OCI-LY3 (cell line): ENCODE results near the gene LHPP.
"Not testable (repeated sequence)": the region's sequence is repeated elsewhere in the genome, so short reads cannot be mapped to it uniquely, and the experiment has no call there.

ENCODE experiments used
- H2AFZ ChIP-seq: fragments of 200-600, 300-600 bp; shearing (Covaris generic); 2 replicates; pipeline ENCODE4 v1.6.0; 2014; ENCODE audit warnings: antibody characterized with exemption, low read depth, low read length
- H3K27ac ChIP-seq: fragments of 200-600, 300-600 bp; sonication (generic); 2 replicates; pipeline ENCODE4 v1.5.1; 2014; ENCODE audit warnings: mild to moderate bottlenecking, low read length, moderate library complexity, mixed read lengths
- H3K27me3 ChIP-seq: fragments of 200-600, 300-600 bp; sonication (generic); 2 replicates; pipeline ENCODE4 v1.6.1; 2014; ENCODE audit warnings: low read depth, low read length, mixed read lengths
- H3K36me3 ChIP-seq: fragments of 200-600, 300-600 bp; sonication (generic); replicated peaks from 2 replicates; pipeline ENCODE3; 2014; ENCODE audit warnings: low read depth, low read length, mixed read lengths
- H3K4me1 ChIP-seq: fragments of 300-600, 200-600 bp; sonication (generic); 2 replicates; pipeline ENCODE4 v1.6.1; 2014; ENCODE audit warnings: low read length, mixed read lengths
- H3K4me2 ChIP-seq: fragments of 200-600, 300-600 bp; sonication (generic); 2 replicates; pipeline ENCODE4 v1.6.1; 2014; ENCODE audit warnings: low read length, mixed read lengths
- H3K4me3 ChIP-seq: fragments of 300-600, 200-600 bp; sonication (generic); 2 replicates; pipeline ENCODE4 v1.5.1; 2014; ENCODE audit warnings: antibody characterized with exemption, mild to moderate bottlenecking, low read length, moderate library complexity
- H3K79me2 ChIP-seq: fragments of 300-600, 200-600 bp; shearing (Covaris generic); 2 replicates; pipeline ENCODE4 v1.6.1; 2014; ENCODE audit warnings: mild to moderate bottlenecking, low read length, mixed read lengths
- H3K9ac ChIP-seq: fragments of 300-600, 200-600 bp; shearing (Covaris generic); 2 replicates; pipeline ENCODE4 v1.6.0; 2014; ENCODE audit warnings: mild to moderate bottlenecking, low read length, moderate library complexity
- H3K9me3 ChIP-seq: fragments of 200-600, 300-600 bp; shearing (Covaris generic); 2 replicates; pipeline ENCODE4 v1.6.1; 2014; ENCODE audit warnings: low read length, mixed read lengths; ENCODE audit not compliant: insufficient read depth
- H4K20me1 ChIP-seq: fragments of 200-600, 300-600 bp; sonication (generic); 2 replicates; pipeline ENCODE4 v1.6.1; 2016; ENCODE audit warnings: low read length, mixed read lengths; ENCODE audit not compliant: insufficient read depth
- EZH2phosphoT487 ChIP-seq: fragments of 200-600 bp; shearing (Covaris generic); IDR thresholded peaks from 2 replicates; pipeline ENCODE4 v1.6.1; 2018; ENCODE audit warnings: antibody characterized with exemption, mixed run types, low read depth
- TF ChIP-seq, protein P1 (sequence below): fragments of 200-600, 300-600 bp; sonication (generic); IDR thresholded peaks from 2 replicates; pipeline ENCODE4 v1.5.1; 2014; ENCODE audit warnings: antibody characterized with exemption, low read length, low read depth

LHPP gene

DNA sequence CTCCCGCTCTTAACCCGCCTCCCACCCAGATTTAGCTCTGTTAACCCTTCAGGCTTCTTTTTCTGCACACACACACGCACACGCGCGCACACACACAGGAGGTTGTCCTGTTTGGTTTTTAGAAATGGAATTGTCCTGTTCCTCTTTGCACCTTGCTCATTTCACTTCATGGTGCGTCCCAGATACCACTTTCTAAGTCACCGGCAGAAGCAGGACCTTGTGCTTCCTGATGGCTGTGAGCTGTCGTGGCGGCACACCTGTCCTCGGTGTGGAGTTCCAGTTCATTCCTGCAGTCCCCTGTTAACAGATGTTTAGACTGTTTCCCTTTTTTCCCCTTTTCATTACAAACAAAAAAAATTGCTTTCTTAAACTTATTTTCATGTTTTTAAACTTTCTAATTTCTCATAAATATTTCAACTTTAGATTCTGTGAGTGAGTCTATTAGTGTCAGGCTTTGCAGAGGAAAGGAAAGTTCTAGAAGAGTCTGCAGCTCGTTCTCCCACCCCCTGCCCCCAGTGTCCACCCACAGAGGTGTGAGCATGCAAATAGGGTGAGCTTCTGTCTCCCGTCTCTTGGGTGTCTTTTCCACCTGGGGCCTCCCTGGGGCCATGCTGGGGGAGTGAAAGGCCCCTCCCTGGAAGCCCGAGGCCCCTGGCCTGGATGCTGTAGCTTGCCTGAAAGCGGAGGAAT is 85.5 kb downstream of the LHPP start:
- TF ChIP-seq, protein P1, sequence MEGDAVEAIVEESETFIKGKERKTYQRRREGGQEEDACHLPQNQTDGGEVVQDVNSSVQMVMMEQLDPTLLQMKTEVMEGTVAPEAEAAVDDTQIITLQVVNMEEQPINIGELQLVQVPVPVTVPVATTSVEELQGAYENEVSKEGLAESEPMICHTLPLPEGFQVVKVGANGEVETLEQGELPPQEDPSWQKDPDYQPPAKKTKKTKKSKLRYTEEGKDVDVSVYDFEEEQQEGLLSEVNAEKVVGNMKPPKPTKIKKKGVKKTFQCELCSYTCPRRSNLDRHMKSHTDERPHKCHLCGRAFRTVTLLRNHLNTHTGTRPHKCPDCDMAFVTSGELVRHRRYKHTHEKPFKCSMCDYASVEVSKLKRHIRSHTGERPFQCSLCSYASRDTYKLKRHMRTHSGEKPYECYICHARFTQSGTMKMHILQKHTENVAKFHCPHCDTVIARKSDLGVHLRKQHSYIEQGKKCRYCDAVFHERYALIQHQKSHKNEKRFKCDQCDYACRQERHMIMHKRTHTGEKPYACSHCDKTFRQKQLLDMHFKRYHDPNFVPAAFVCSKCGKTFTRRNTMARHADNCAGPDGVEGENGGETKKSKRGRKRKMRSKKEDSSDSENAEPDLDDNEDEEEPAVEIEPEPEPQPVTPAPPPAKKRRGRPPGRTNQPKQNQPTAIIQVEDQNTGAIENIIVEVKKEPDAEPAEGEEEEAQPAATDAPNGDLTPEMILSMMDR, result no peak
- TF ChIP-seq EZH2phosphoT487, result no peak
- no peaks in the 10 kb centered on the region for H4K20me1 ChIP-seq
- H3K9ac ChIP-seq, result no peak overlapping the region
- H3K4me2 ChIP-seq, result no peak overlapping the region
- peaks cover 21% of the 10 kb centered on the region for H3K4me1 ChIP-seq
- no peaks in the 10 kb centered on the region for H3K79me2 ChIP-seq
- no peak overlapping the region for H3K27ac ChIP-seq
- H3K9me3 ChIP-seq, result no peaks in the 10 kb centered on the region
- no peaks in the 10 kb centered on the region for H3K36me3 ChIP-seq
- no peak overlapping the region for H3K4me3 ChIP-seq
- H2AFZ ChIP-seq, result no peak overlapping the region
- peaks cover 2% of the 10 kb centered on the region; the same call in 1 of the 2 replicates for H3K27me3 ChIP-seq

DNA sequence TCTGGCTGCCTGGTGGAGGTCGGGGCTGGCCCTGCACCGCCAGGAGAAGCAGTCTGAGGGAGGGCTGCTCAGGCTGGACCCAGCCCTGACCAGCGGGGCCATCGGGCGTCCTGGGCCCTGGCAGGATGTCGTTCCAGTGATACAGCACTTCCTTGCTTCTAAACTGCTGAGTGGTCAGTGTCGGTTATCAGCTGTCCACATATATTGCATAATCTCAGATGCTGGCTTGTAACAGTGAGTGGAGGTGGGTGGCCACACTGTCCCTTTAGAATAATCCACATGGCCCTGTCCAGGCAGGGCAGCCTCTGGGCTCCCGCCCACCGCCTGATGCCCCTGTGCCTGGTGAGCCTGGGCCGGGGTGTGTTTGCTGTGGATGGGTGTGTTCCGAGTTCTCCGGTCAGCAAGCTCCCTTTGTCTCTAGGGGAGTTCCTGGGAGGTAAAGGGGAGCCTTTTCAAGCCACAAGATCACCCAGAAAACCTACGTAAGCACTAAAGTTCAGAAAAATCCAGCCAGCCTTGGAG is 86.1 kb downstream of the LHPP start:
- H3K79me2 ChIP-seq, result no peaks in the 10 kb centered on the region
- H3K36me3 ChIP-seq, result no peaks in the 10 kb centered on the region
- H3K27me3 ChIP-seq, result peaks cover 2% of the 10 kb centered on the region; the same call in 1 of the 2 replicates
- H4K20me1 ChIP-seq, result no peaks in the 10 kb centered on the region
- no peak overlapping the region for H3K4me2 ChIP-seq
- no peak overlapping the region for H2AFZ ChIP-seq
- H3K4me1 ChIP-seq, result peaks cover 27% of the 10 kb centered on the region
- no peak for TF ChIP-seq EZH2phosphoT487
- TF ChIP-seq, protein P1, result no peak
- H3K27ac ChIP-seq, result no peak overlapping the region
- no peak overlapping the region for H3K4me3 ChIP-seq
- no peaks in the 10 kb centered on the region for H3K9me3 ChIP-seq
- no peak overlapping the region for H3K9ac ChIP-seq

DNA sequence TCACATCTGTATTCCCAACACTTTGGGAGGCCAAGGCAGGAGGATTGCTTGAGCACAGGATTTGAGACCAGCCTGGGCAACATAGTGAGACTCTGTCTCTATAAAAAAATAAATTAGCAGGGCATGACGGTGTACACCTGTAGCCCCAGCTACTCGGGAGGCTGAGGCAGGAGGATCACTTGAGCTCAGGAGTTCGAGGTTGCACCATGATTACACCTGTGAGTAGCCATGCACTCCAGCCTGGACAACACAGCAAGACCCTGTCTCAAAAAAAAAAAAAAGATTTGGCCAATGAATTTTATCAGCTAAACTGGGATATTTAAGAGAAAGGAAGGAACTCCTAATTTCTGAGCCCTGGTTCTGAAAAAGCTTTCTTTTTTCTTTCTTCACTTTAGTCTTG is 87.5 kb downstream of the LHPP start:
- H3K27me3 ChIP-seq, H3K4me2 ChIP-seq, H3K79me2 ChIP-seq, H3K9ac ChIP-seq, H3K36me3 ChIP-seq, H3K9me3 ChIP-seq, H2AFZ ChIP-seq, H3K4me3 ChIP-seq, H3K27ac ChIP-seq, H4K20me1 ChIP-seq: not testable (repeated sequence)
- H3K4me1 ChIP-seq, result peaks cover 36% of the 10 kb centered on the region

GRCh38 chr10:124550293-124551034 is 88.8 kb downstream of the LHPP start:
- Histone ChIP-seq H3K36me3 (no peaks in the 10 kb centered on the region), H3K4me2 (no peak overlapping the region), H3K4me1 (peaks cover 31% of the 10 kb centered on the region), H3K27ac (no peak overlapping the region), H2AFZ (no peak overlapping the region), H3K9me3 (no peaks in the 10 kb centered on the region), H3K9ac (no peak overlapping the region), H3K27me3 (no peaks in the 10 kb centered on the region; the same call in 1 of the 2 replicates), H4K20me1 (no peaks in the 10 kb centered on the region), H3K79me2 (no peaks in the 10 kb centered on the region), H3K4me3 (no peak overlapping the region)
- TF ChIP-seq, protein P1, result no peak
- TF ChIP-seq EZH2phosphoT487, result no peak
